ENCODE results near the gene ASXL2. TPM values are rescaled to one million over a fixed set of nuclear protein-coding genes. Genes with fewer than 3 reads are reported as not detected.

Gene ASXL2
- total RNA-seq, 2 donors from 2014 or later: 21.7 to 22.2 TPM

GRCh38 chr2:25758348-25758747, 119.9 kb downstream of the ASXL2 start:
- no peak for DNase-seq
- intact Hi-C loops (cut with DNase I): no loop called here
- no peak for ATAC-seq

GRCh38 chr2:25757906-25758305, 120.4 kb downstream of the ASXL2 start:
- intact Hi-C loops (cut with DNase I): no loop called here
- ATAC-seq (no peak), DNase-seq (no peak)

- DNase-seq (no peak), ATAC-seq (no peak)
- intact Hi-C loops (cut with DNase I): no loop called here
Observed at GRCh38 chr2:25756536-25756935, 121.8 kb downstream of the ASXL2 start.

GRCh38 chr2:25749676-25750075, 128.6 kb downstream of the ASXL2 start:
- DNase-seq: no peak
- no peak for ATAC-seq
- intact Hi-C loops (cut with DNase I): no loop called here

GRCh38 chr2:25744055-25744454, 134.2 kb downstream of the ASXL2 start:
- no peak for DNase-seq
- intact Hi-C loops (cut with DNase I): no loop called here
- ATAC-seq: no peak

- DNase-seq (no peak), ATAC-seq (no peak)
- intact Hi-C loops (cut with DNase I): no loop called here
Observed at GRCh38 chr2:25743132-25743830, 135.0 kb downstream of the ASXL2 start.

GRCh38 chr2:25742501-25742900, 135.8 kb downstream of the ASXL2 start:
- DNase-seq (no peak), ATAC-seq (no peak)
- intact Hi-C loops (cut with DNase I): no loop called here

- DNase-seq (no peak), ATAC-seq (no peak)
- intact Hi-C loops (cut with DNase I): no loop called here
Observed at GRCh38 chr2:25740810-25741381, 137.4 kb downstream of the ASXL2 start.

- ATAC-seq (peak; percentile 40 to 59), DNase-seq (no peak)
- intact Hi-C loops (cut with DNase I): no loop called here
Observed at GRCh38 chr2:25738383-25739343, 139.6 kb downstream of the ASXL2 start.

- intact Hi-C loops (cut with DNase I): no loop called here
- DNase-seq (no peak), ATAC-seq (no peak)
Observed at GRCh38 chr2:25736899-25737515, 141.3 kb downstream of the ASXL2 start.

GRCh38 chr2:25735835-25736234, 142.5 kb downstream of the ASXL2 start:
- ATAC-seq (no peak), DNase-seq (no peak)
- intact Hi-C loops (cut with DNase I): no loop called here

GRCh38 chr2:25728559-25728958, 149.7 kb downstream of the ASXL2 start:
- intact Hi-C loops (cut with DNase I): no loop called here
- ATAC-seq: no peak
- no peak for DNase-seq

- DNase-seq (no peak), ATAC-seq (no peak)
- intact Hi-C loops (cut with DNase I): no loop called here
Observed at GRCh38 chr2:25726522-25726921, 151.8 kb downstream of the ASXL2 start.

GRCh38 chr2:25725877-25726276, 152.4 kb downstream of the ASXL2 start:
- intact Hi-C loops (cut with DNase I): no loop called here
- DNase-seq (no peak), ATAC-seq (no peak)

GRCh38 chr2:25724756-25725155, 153.5 kb downstream of the ASXL2 start:
- ATAC-seq (no peak), DNase-seq (no peak)
- intact Hi-C loops (cut with DNase I): no loop called here

GRCh38 chr2:25722224-25722623, 156.1 kb downstream of the ASXL2 start:
- intact Hi-C loops (cut with DNase I): no loop called here
- DNase-seq (no peak), ATAC-seq (no peak)

- DNase-seq (no peak), ATAC-seq (no peak)
- intact Hi-C loops (cut with DNase I): no loop called here
Observed at GRCh38 chr2:25720575-25720974, 157.7 kb downstream of the ASXL2 start.

GRCh38 chr2:25714740-25715139, 163.5 kb downstream of the ASXL2 start:
- intact Hi-C loops (cut with DNase I): no loop called here
- ATAC-seq (no peak), DNase-seq (no peak)

- ATAC-seq (no peak), DNase-seq (no peak)
- intact Hi-C loops (cut with DNase I): no loop called here
Observed at GRCh38 chr2:25712455-25712854, 165.8 kb downstream of the ASXL2 start.

Data from left cardiac atrium (tissue), 4 donors.